A549 (cell line): Measurements from ENCODE around the gene CCSER1.

Experiments
- CTCF ChIP-seq: fragments of >200 bp; sonication (Bioruptor Twin); formaldehyde crosslinking; IDR thresholded peaks from 3 replicates; pipeline ENCODE4 v1.5.1; 2016
- E2F6 ChIP-seq: IDR thresholded peaks from 2 replicates; pipeline ENCODE4 v1.6.1; 2012; ENCODE audit warnings: low read depth, borderline replicate concordance
- ELK1 ChIP-seq: fragments of 150-350 bp; IDR thresholded peaks from 2 replicates; pipeline ENCODE4 v1.6.1; 2014; ENCODE audit warnings: low read depth, mild to moderate bottlenecking, low read length
- GATA3 ChIP-seq: IDR thresholded peaks from 2 replicates; pipeline ENCODE4 v1.6.1; 2012; ENCODE audit warnings: borderline replicate concordance
- JUN ChIP-seq, 2 experiments: fragments of >200 bp; sonication (Bioruptor Twin); formaldehyde crosslinking; IDR thresholded peaks; 2 replicates in 1 of 2; 3 replicates in 1 of 2; pipeline ENCODE4 v1.6.1; 2016 to 2017
- NR3C1 ChIP-seq: fragments of >200 bp; sonication (Bioruptor Twin); formaldehyde crosslinking; IDR thresholded peaks from 3 replicates; pipeline ENCODE4 v1.6.1; 2017
- PBX3 ChIP-seq: IDR thresholded peaks from 2 replicates; pipeline ENCODE4 v1.6.1; 2012
- TP53 ChIP-seq: fragments of 250-450 bp; sonication (Bioruptor Pico); IDR thresholded peaks from 2 replicates; pipeline ENCODE4 v1.5.0; 2021; ENCODE audit warnings: mild to moderate bottlenecking, moderate library complexity

GRCh38 chr4:90876296-90876695, 749.1 kb downstream of the CCSER1 start:
- no peak for TF ChIP-seq CTCF
- TF ChIP-seq ELK1, result no peak
- no peak for TF ChIP-seq PBX3
- no peak for TF ChIP-seq GATA3
- no peak for TF ChIP-seq E2F6
- TF ChIP-seq TP53, result no peak
- TF ChIP-seq JUN (IDR thresholded peaks at IDR 0.05), result no peak
- TF ChIP-seq NR3C1, result no peak
